Left ventricle myocardium inferior (tissue), 1 donor: ENCODE results near the gene BTBD9. TPM values are rescaled to one million over a fixed set of nuclear protein-coding genes. Genes with fewer than 3 reads are reported as not detected.

Source experiments
- DNase-seq: peaks from one replicate; pipeline ENCODE4 v3.0.0-alpha.2; 2020
- H3K27ac ChIP-seq: fragments of 200-600 bp; replicated peaks from 2 replicates; pipeline ENCODE4 v1.8.0; 2021
- H3K27me3 ChIP-seq: fragments of 200-600 bp; 2 replicates; pipeline ENCODE4 v1.8.0; 2021; ENCODE audit warnings: low read depth
- H3K36me3 ChIP-seq: fragments of 200-600 bp; 2 replicates; pipeline ENCODE4 v1.8.0; 2021
- H3K4me1 ChIP-seq: fragments of 200-600 bp; 2 replicates; pipeline ENCODE4 v1.8.0; 2021
- H3K4me3 ChIP-seq: fragments of 200-600 bp; 2 replicates; pipeline ENCODE4 v1.8.0; 2021; ENCODE audit warnings: mild to moderate bottlenecking, moderate library complexity
- H3K9me3 ChIP-seq: fragments of 200-600 bp; replicated peaks from 2 replicates; pipeline ENCODE4 v1.8.0; 2021
- intact Hi-C: fragments of 100-400 bp; cut with micrococcal nuclease; formaldehyde crosslinking; loops from one replicate; pipeline ENCODE4 v1.11.0; 2022
- total RNA-seq: library from RNA; stranded (reverse); fragmentation: NEBNext Ultra II Directional; extraction: Animal tissue kit (Norgen Biotek cat#: 25700); gene quantifications from one replicate; pipeline ENCODE4 v1.2.1, GENCODE V29; 2021
- TF ChIP-seq, protein P1 (sequence below): fragments of 200-600 bp; IDR thresholded peaks from 2 replicates; pipeline ENCODE4 v1.8.0; 2021; ENCODE audit warnings: antibody characterized with exemption, mild to moderate bottlenecking, borderline replicate concordance
- donor health status: DM: no; HTN: yes; CAD: no; lungs with severe emphysema.

BTBD9 gene
- total RNA-seq, 1 donor from 2014 or later, result 16.5 TPM

DNA sequence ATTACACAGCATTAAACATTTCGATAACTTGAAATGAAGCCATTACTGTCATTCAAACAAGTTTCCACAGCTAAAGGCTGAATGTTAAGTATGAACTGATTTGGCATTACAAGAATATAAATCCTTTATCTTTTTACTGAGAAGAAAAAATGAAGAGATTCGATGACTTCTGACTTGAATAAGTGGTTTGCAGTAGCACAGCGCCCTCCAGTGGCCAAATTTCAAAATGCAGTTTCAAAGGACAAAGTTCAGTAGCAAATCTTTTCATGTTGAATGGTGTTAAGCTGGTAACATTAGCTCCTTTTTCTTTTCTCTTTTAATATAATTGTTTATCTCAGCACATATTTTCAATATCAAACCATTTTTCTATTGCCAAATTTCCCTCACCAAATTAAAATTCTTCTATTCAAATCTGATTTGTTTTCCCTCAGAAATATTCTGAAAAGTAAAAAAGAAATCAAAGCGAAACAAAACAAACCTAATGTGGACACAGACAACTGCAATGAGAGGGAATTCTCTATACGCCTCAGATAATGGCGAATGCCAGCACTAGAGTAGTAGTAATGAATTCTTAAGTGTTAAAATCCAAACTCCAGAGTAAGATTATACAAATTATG is 145.7 kb downstream of the BTBD9 start:
- Histone ChIP-seq H3K27ac (no peak overlapping the region), H3K36me3 (no peaks in the 10 kb centered on the region), H3K27me3 (no peaks in the 10 kb centered on the region), H3K9me3 (no peaks in the 10 kb centered on the region), H3K4me3 (no peak overlapping the region), H3K4me1 (peaks cover 3% of the 10 kb centered on the region)
- intact Hi-C loops, result loop anchor here (10.0 kb wide), 2 partner anchors 459 to 699 kb away; no protein-coding TSS in a partner anchor
- peak; percentile 47 for DNase-seq
- TF ChIP-seq, protein P1, sequence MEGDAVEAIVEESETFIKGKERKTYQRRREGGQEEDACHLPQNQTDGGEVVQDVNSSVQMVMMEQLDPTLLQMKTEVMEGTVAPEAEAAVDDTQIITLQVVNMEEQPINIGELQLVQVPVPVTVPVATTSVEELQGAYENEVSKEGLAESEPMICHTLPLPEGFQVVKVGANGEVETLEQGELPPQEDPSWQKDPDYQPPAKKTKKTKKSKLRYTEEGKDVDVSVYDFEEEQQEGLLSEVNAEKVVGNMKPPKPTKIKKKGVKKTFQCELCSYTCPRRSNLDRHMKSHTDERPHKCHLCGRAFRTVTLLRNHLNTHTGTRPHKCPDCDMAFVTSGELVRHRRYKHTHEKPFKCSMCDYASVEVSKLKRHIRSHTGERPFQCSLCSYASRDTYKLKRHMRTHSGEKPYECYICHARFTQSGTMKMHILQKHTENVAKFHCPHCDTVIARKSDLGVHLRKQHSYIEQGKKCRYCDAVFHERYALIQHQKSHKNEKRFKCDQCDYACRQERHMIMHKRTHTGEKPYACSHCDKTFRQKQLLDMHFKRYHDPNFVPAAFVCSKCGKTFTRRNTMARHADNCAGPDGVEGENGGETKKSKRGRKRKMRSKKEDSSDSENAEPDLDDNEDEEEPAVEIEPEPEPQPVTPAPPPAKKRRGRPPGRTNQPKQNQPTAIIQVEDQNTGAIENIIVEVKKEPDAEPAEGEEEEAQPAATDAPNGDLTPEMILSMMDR, result peak; percentile 93

DNA sequence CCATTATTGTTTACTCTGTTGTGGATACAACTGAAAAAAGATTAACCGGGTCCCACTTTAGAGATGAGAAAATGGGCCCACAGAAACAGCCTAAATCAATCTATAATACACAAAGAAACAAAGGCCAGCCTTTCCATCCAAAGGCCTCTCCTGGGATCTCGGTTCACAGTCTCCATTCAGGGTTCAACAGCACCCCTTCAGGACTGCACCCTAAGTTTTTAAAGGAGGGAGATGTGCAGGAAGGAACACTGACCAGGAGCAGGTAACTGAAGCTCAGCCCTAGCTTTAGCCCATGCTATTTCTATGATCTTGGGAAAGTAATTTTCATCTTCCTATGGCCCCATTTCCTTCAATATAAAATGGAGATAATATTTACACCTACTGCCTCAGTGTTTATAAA is 147.7 kb downstream of the BTBD9 start:
- no peak for DNase-seq
- TF ChIP-seq, protein P1, result no peak
- Histone ChIP-seq H3K4me1 (peaks cover 3% of the 10 kb centered on the region), H3K27ac (no peak overlapping the region), H3K27me3 (no peaks in the 10 kb centered on the region), H3K4me3 (no peak overlapping the region), H3K36me3 (no peaks in the 10 kb centered on the region), H3K9me3 (no peaks in the 10 kb centered on the region)
- intact Hi-C loops, result loop anchor here (10.0 kb wide), 2 partner anchors 457 to 697 kb away; no protein-coding TSS in a partner anchor

DNA sequence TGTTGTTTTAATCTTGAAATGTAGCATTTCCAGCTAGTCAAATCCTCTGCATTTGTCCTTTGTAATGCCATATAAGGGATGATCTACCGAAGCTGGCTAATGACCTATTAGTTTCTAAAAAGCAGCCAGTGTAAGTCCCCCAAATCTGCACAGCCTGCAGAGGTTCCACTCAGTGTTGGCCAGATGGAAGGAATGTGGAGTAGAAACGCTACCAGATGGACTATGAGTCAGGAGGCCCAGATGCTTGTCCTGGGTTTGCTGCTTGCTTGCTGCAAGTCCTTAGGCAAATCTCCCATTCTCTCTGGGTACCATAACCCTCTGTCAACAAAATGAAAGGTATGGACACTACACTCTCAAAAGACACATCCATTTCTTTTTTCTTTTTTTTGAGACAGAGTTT is 149.8 kb downstream of the BTBD9 start:
- intact Hi-C loops, result loop anchor here (10.0 kb wide), 2 partner anchors 455 to 695 kb away; no protein-coding TSS in a partner anchor
- no peak for DNase-seq
- peaks cover 3% of the 10 kb centered on the region for H3K4me1 ChIP-seq
- TF ChIP-seq, protein P1, result no peak
- no peaks in the 10 kb centered on the region for H3K9me3 ChIP-seq
- no peaks in the 10 kb centered on the region for H3K27me3 ChIP-seq
- no peaks in the 10 kb centered on the region for H3K36me3 ChIP-seq
- no peak overlapping the region for H3K4me3 ChIP-seq
- H3K27ac ChIP-seq, result no peak overlapping the region

DNA sequence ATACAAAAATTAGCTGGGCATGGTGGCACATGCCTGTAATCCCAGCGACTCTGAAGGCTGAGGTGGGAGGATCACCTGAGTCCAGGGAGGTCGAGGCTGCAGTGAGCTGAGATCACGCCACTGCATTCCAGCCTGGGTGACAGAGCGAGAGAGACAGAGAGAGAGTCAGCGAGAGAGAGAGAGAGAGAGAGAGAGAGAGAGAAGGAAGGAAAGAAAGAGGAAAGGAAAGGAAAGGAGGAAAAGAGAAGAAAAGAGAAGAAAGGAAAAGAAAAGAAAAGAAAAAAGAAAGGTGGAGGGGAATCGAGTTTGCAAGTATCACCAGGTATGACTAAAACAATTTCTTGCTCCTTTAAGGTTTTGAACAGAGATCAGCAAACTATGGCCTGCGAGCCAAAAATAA is 152.3 kb downstream of the BTBD9 start:
- Histone ChIP-seq H3K4me1 (no peaks in the 10 kb centered on the region), H3K4me3 (no peak overlapping the region), H3K36me3 (no peaks in the 10 kb centered on the region), H3K27me3 (no peaks in the 10 kb centered on the region), H3K9me3 (no peaks in the 10 kb centered on the region), H3K27ac (no peak overlapping the region)
- intact Hi-C loops, result no loop called here
- no peak for DNase-seq
- TF ChIP-seq, protein P1, result no peak

DNA sequence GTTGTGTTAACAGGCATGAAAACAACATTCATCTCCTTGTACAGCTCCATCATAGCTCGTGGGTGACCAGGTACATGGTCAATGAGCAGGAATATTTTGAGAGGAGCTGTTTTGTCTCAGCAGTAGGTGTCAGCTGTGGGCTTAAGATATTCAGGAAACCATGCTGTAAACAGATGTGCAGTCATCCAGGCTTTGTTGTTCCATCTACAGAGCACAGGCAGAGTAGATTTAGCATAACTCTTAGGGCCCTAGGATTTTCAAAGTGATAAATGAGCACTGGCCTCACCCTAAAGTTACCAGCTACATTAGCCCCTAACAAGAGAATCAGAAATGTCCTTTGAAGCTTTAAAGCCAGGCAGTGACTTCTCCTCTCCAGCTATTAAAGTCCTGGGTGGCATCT is 154.2 kb downstream of the BTBD9 start:
- no peak overlapping the region for H3K4me3 ChIP-seq
- no peaks in the 10 kb centered on the region for H3K27me3 ChIP-seq
- H3K4me1 ChIP-seq, result no peaks in the 10 kb centered on the region
- intact Hi-C loops, result no loop called here
- TF ChIP-seq, protein P1, result no peak
- H3K9me3 ChIP-seq, result no peaks in the 10 kb centered on the region
- no peaks in the 10 kb centered on the region for H3K36me3 ChIP-seq
- no peak for DNase-seq
- no peak overlapping the region for H3K27ac ChIP-seq
